CD4-positive, alpha-beta T cell treated with Interleukin-6 for 4 hours (primary cell): ENCODE results near the gene SH3BP1.

ENCODE experiments used
- DNase-seq: peaks from one replicate; pipeline ENCODE4 v3.0.0-alpha.2; 2020; ENCODE audit warnings: mixed read lengths

SH3BP1 gene

DNA sequence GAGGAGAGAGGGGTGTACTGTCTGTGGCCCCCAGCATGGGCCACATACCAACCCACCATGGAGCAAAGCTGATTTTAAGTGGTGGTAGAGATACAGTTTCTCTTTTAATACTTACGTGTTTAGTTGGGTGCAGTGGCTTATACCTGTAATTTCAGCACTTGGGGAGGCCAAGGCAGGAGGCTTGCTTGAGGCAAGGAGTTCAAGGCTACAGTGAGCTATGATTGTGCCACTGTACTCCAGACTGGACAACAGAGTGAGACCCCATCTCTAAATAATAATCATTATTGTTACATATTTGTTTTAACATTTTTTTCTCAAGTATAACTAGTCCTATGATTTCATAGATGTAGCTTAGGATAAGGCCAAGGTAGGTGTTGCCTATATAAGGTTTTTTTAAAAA lies 22.0 kb upstream of the SH3BP1 start:
- no peak for DNase-seq

DNA sequence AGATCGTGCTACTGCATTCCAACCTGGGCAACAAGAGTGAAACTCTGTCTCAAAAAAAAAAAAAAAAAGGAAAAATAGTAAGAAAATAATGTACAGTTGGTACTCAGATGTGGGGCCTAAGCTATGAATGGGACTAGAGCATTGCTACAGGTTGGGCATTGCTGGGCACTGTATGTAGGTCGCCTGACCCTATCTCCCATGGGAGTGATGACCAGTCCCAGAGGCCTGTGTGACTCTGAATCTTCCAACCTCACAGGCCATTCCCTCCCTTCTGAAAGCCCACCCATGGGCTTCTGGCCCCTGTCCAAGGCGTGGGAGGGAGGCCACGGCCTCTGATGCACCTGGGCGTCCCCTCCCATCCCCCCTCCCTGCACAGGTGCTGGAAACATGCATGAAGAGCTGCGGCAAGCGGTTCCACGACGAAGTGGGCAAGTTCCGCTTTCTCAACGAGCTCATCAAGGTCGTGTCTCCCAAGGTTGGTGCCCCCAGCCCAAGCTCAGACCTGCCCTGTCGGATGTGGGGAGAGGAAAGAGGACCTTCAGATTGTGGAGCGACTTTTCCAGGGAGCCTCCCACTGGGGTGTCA lies 21.3 kb upstream of the SH3BP1 start:
- no peak for DNase-seq

DNA sequence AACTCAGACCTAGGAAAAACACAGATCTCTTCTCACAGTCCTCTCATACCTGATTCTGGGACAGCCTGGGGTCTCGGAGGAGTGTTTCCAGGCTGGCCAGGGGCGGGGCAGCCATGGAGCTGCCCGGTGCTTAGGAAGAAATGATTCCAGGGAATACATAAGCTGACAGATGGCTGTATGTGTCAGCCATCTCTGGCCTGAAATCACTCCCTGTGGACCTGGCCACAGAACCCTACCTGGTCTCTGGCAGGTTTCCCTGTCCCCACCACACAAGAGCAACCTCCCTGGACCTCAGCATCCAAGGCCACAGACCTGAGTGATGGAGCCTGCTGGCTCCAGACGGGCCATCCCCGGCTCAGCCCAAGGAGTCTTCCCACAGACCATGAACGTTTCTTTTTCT lies 20.8 kb upstream of the SH3BP1 start:
- DNase-seq = no peak

DNA sequence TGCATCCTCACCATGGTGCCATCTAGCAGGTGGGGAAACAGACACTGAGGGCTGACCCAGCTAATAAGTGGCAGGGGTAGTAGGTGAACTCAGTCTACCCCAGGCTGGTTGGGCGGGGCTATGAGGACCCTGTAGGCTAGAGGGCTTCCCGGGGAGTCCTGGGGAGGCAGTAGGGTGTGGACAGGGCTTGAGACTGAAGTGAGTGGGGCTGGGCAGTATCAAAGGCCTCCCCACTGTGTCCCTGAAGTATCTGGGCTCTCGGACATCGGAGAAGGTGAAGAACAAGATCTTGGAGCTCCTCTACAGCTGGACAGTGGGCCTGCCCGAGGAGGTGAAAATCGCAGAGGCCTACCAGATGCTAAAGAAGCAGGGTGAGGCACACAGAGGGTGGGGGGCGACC lies 19.5 kb upstream of the SH3BP1 start:
- DNase-seq = no peak

DNA sequence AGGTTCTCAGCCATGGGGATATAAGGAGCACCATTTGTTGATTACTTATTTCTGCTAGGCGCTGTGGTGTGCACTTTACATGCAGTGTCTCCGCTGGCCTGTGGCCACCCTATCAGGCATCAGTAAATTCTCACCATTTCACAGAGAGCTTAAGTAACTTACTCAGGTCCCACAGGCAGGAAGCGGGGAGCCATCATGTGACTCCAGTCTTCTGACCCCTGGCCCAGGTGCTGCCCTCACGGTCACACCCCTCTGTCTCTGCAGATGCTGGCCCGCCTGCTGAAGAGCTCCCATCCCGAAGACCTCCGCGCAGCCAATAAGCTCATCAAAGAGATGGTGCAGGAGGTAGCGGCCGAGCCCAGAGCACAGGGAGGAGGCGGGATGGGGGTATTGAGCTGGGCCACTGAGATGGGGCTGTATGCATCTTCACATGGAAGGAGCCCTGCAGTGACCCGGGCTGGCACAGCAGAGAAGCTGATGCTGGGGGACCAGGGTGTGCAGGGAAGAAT lies 18.1 kb upstream of the SH3BP1 start:
- no peak for DNase-seq

DNA sequence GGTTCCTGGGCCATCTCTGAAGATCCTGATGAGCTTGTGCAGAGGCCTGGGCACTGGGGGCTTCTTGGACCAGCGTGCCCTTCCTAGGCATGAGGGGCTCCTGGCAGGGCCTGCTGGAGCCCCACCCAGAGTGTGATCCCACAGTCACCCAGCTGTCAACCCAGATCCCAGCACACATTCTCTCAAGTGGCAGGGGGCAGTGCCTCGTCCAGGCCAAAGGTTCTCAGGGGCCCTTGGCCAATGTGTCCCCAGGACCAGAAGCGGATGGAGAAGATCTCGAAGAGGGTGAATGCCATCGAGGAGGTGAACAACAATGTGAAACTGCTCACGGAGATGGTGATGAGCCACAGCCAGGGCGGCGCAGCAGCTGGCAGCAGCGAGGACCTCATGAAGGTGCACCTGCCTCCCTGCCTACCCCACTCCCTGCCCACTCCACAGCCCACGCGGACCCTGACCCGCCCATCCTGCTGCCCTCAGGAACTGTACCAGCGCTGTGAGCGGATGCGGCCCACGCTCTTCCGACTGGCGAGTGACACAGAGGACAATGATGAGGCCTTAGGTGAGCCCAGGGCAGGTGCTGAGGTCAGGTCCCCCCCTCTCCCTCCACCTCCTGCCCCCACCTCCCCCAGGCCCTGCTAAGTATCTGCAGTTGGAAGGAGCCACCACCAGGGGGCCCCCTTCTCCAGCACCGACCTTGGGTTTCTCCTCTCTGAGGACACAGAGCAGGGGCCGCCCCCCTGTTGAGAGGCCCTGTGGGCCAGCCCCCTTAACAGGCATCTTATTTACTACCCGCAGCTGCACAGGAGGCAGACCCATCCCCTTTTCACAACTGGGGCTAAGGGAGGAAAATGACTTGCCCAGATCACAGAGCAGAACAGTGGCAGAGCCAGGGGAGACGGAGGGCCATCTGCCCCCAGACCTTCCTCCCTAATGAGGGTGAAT lies 16.1 kb upstream of the SH3BP1 start:
- DNase-seq = peak; percentile 82

DNA sequence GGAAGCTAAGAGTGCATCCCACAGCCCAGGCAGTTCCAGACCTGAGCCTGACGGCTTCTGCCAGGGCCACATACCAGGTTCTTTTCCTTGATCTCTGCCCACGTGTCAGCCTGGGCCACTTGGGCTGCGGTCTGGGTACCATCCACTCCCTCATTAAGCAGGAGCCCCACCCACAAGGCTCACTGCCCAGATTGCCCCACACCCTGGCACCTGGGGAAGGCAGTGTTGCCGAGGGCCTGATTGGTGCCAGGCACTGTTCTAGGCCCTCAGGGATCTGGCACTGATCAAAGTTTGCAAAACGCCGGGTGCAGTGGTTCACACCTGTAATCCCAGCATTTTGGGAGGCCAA lies 15.5 kb upstream of the SH3BP1 start:
- no peak for DNase-seq

DNA sequence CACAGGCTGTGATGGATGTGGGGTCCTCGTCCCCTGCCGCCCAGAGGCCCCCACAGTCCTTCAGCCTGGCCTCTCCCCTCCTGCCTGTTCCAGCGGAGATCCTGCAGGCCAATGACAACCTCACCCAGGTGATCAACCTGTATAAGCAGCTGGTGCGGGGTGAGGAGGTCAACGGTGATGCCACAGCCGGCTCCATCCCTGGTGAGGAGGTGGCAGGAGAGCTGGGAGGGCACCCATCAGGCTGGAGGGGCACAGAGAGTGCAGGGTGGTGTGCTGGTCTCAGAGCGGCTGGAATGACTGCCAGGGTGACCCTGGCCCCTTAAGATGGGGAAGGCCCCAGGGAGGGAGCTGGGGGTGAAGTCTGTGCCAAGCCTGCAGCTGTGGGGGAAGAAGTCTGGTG lies 14.6 kb upstream of the SH3BP1 start:
- DNase-seq = no peak

DNA sequence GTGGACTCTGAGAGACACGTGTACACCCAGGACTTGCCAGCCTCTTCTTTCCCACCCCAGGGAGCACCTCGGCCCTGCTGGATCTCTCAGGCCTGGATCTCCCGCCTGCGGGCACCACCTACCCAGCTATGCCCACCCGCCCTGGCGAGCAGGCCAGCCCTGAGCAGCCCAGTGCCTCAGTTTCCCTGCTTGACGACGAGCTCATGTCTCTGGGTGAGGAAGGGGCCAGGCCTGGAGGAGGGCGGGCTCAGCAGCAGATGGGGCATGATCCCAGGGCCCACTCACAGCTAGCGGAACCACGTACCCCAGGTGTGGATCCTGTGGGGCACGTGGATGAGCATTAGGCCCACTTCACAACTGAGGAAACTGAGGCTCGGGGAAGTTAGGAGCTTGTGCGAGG lies 13.7 kb upstream of the SH3BP1 start:
- no peak for DNase-seq

DNA sequence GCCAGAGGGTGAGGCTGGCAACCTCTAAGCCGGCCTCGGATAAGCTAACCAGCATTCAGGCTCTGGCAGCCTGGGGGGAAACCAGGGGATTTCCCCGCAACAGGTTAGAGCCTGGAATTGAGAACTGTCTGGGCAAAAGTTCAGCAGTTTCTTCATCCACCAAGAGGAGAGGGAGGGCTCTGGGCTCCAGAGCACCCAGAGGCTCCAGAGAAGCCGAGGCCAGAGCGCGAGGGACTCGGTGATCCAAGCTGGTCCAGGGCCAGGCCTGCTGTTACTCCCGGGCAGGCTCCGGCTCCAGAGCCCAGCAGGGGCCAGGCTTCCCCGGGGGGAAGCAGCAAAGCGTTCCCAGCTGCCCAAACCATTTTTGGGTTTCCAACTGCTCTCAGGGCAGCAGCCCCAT lies 13.3 kb upstream of the SH3BP1 start:
- DNase-seq = no peak

DNA sequence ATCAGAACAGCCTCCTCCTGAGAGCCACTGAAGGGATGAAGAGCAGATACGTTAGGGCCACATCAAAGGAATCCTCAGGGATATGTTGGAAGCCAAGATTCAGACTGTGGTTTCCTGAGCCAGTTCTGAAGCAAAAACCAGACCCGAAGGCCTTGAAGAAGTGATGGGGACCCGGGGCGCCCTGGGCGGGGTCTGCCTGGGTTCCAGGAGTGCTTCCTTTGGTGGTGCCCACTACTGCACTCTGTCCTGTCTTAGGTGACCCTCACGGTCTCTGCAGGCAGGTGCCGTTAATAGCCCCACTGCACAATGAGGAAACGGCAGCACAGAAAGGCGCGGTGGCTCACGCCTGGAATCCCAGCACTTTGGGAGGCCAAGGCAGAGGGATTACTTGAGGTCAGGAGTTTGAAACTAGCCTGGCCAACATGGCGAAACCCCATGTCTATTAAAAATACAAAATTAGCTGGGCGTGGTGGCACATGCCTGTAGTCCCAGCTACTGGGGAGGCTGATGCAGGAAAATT lies 12.9 kb upstream of the SH3BP1 start:
- no peak for DNase-seq

DNA sequence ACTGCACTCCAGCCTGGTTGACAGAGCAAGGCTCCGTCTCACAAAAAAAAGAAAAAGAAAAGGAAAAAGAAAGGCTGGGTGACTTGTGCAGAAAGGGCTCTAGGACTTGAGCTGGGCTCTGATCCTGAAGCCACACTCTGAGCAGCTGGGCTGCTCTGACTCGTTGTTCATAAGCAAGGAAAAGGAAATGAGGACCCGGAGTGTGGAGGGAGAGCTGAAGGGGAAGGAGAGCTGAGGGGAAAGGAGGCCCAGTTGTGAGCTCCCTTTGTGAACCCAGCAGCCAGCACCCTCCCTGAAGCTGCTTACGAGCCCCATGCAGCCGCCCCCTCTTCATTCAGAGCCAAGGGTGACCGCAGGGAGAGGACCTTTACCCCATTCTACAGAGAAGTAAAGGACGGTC lies 12.3 kb upstream of the SH3BP1 start:
- no peak for DNase-seq

DNA sequence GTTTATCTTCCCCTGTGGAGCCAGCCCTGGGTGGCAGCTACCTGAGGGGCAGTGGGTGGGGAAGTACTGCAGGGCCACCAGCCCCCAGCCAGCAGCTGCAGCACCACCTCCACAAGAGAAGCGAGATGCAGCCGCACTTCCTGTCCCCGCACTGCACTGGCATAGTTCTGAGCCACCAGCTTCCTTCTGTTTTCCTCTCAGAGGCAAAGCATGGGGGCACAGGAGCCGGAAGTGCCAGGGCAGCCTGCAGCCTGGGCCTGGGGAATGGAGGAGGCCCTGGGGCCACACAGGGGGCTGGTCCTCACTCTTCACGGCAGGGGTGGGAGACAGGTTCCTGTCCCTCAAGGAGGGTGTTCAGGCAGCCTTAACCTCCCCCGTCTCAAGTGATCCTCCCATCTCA lies 11.9 kb upstream of the SH3BP1 start:
- DNase-seq = peak; percentile 78

DNA sequence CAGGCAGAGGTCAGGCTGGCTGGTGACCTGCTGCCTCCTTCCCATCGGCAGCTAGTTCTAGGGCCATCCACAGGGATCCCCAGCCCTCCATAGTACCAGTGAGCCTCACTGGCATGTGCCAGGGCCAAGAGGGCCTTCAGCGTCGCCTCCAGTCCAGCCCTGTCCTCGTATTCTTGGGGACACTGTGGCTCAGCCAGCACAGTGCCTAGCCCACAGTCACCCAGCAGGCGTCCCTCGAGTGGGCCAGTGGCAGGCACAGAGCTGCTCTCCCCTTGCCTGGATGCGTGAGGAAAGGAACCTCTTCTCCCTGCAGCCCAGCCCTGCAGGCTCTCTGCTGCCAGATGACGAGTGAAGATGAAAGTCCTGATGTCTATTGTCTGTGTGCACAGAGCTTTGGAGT lies 10.6 kb upstream of the SH3BP1 start:
- no peak for DNase-seq

DNA sequence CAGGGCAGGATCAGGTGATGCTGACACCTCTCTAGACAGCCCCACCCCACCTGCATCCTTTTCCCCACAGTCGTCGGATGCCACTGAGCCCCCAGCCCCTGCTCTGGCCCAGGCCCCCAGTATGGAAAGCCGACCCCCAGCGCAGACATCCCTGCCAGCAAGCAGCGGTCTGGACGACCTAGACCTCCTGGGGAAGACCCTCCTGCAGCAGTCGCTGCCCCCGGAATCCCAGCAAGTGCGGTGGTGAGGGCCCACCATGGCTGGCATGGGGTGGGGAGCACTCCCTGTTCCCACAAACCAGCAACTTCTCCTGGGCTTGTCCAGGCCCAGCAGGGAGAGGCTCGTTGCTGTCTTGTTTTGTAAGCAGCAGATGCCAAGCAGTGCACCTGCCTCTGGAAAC lies 9.5 kb upstream of the SH3BP1 start:
- no peak for DNase-seq

DNA sequence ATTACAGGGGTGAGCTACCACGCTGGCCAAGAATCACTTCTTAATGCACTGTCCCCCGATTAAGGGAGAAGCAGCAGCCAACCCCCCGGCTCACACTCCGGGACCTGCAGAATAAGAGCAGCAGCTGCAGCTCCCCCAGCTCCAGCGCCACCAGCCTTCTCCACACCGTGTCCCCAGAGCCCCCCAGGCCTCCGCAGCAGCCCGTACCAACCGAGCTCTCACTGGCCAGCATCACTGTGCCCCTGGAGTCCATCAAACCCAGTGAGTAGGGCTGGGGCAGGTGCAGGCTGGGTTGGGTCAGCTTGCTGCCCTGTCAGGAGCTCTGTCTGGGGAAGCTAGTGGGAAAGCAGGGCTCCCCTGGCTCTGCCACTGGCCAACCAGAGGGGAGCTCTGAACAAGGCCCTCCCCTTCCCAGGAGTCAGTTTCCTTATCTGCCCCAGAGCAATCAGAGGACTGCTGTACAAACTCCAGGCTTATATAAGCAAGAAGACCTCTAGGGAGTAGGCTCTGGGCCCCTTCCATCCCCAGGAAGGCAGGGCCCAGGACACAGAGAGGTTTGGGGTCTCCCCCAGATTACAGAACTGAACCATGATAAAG lies 8.5 kb upstream of the SH3BP1 start:
- no peak for DNase-seq

DNA sequence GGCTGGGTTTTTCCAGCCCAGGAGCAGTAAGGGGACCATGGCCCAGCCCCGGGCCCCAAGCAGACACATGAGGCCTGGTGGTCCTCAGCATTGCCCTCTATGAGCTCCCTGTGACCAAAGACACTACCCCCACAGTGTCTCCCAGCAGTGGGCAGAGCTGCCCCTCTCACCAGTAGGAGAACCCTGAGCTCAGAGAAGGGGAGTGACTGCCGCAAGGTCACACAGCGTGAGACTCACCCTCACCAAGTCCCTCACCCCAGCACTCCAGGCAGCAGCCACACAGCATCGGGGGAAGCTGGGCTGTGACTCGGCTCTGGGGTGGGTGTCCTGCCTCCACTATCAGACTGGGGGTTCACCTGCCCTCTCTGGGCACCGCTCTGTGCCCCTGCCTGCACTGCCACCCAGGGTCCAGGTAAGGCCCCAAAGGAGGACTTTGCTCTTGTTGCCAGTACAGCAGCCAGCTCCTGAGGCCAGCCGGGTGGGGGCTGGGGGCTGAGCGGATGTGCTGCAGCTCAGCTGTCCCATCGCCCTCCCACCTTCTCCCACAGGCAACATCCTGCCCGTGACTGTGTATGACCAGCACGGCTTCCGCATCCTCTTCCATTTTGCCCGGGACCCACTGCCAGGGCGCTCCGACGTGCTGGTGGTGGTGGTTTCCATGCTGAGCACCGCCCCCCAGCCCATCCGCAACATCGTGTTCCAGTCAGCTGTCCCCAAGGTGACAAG lies 7.9 kb upstream of the SH3BP1 start:
- DNase-seq = no peak

DNA sequence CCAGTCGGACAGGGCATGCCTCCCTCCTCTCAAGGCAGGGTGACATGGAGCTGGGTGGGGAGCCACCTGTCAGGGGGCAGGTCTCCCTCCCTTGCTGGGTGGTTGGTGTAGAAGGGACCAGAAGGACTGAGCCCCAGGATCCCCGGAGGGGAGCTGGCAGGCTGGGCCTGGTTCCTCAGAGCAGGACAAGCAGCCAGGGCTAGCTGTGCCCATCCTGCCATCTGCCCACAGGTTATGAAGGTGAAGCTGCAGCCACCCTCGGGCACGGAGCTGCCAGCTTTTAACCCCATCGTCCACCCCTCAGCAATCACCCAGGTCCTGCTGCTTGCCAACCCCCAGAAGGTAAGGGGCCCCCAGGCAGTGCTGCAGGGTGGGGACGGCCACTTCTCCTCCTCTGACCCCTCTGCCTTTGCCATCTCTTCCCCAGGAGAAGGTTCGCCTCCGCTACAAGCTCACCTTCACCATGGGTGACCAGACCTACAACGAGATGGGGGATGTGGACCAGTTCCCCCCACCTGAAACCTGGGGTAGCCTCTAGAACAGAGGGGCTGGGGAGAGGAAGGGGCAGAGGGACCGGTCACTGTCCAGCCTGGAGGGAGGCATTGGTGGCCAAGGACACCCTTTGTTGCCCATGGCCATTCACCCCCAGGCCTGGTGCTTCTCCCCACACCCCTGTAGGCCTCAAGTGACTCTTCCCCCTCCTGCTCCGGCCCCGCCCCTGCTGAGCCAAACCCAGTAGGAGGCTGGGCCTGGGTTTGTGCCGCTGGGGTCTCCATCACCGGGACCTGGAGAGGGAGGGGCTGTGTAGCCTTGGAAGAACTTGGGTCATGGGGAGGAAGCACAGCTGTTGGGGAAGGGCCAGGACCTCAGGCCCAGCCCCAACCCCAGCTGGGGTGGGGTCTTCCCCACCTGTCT lies 7.0 kb upstream of the SH3BP1 start:
- no peak for DNase-seq

DNA sequence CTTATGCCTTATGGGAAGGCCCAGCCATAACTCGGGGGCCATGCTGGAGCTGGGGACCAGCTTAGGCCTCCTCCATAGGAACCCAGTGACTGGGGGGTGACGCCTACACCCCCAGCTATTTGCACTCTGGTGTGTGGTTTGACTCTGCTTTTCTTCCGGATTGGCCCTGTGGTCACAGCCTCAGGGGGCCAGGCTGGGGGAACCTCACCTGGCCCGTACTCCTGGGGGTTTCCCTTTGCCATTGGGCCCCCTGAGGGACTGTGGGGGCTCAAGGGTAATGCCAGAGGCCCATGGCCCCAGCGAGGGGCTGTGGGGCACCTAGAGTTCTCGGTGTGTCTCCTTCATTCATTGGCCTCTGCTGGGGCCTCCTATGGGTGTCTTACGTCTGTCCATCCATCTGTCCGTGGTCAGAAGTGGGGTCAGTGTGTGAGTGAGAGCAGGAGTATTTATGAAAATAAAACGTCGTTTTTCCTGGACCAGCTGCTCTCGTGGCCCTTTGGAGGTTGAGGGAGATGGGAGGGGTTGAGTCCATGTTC lies 6.3 kb upstream of the SH3BP1 start:
- no peak for DNase-seq

DNA sequence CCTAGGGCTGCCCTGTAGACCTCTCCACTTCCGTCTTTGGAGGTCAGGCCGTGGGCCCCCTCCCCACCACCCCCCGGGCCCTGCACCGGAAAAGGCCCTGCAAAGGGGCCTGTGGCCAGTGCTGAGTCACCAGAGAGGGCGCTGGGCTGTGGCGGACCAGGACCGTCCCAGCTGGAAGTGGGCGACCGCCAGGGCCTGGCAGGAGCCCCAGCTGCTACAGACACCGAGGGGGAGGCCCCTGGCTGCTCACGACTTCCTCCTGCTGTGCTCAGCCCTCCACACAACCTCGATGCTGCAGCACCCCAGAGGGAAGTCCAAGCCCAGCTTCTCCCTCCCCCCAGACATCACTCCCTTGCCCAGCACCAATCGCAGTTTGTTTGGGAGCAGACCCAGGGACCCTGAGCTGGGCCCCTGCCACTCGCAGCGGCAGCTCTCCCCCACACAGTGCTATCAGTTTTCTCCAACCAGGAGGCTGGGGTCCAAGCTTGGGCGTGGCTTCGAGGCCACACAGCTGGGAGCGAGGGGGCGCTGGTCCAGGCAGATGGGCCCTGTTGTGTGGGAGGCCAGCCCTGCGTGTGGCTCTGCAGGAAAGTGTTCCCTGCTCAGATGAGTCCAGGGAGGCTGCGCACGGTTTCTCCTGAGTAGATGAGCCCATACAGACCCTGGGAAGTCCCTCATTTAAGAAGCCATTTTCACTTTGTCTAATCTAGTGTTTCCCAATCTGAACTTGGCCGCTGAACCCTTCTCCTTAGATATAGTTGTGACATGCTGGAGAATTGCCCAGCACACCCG lies 5.6 kb upstream of the SH3BP1 start:
- peak; percentile 69 for DNase-seq

DNA sequence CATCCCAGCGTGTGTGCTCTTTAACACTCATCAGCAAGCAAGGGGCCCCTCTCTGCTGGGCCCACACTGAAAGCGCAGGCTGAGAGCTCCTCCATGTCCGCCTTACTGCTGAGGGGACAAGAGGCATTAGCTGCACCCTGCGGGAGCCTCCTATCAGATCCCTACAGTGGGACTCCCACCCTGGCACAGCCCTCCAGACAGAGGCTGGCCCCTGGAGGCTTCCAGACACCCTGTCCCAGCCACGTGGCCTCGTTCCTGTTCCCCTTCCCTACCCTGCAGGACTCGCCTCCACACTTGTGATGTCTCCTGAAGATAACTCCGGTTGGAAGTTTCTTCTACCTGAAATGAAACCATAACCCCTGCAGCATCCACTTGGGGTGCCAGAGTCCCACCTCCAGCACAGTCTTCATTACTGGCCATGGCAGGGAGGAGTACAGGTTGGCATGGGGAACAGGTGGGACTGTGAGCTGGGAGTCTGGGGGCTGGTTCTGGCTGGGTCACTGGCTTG lies 5.0 kb upstream of the SH3BP1 start:
- DNase-seq = peak; percentile 33
